ENCODE measurements around the gene FOXF1.

FOXF1 gene

GRCh38 chr16:86505185-86505898 is 5.0 kb upstream of the FOXF1 start:
- FAIRE-seq: no peak

- no peak for FAIRE-seq
Measured at GRCh38 chr16:86505899-86506864, 4.1 kb upstream of the FOXF1 start.

- no peak for FAIRE-seq
Measured at GRCh38 chr16:86507173-86508027, 2.9 kb upstream of the FOXF1 start.

GRCh38 chr16:86508028-86508946 is 2.0 kb upstream of the FOXF1 start:
- no peak for FAIRE-seq

GRCh38 chr16:86508947-86509758 is 1.2 kb upstream of the FOXF1 start:
- FAIRE-seq: no peak

- FAIRE-seq: no peak
Measured at GRCh38 chr16:86509759-86510464, 415 bp upstream of the FOXF1 start.

GRCh38 chr16:86511317-86512161 is 1.2 kb downstream of the FOXF1 start:
- no peak for FAIRE-seq

- FAIRE-seq: no peak
Measured at GRCh38 chr16:86512301-86512859, 2.1 kb downstream of the FOXF1 start.

- FAIRE-seq: no peak
Measured at GRCh38 chr16:86512860-86513470, 2.6 kb downstream of the FOXF1 start.

- no peak for FAIRE-seq
Measured at GRCh38 chr16:86513471-86514277, 3.3 kb downstream of the FOXF1 start.

- no peak for FAIRE-seq
Measured at GRCh38 chr16:86514481-86515376, 4.4 kb downstream of the FOXF1 start.

- FAIRE-seq: no peak
Measured at GRCh38 chr16:86515413-86515776, 5.1 kb downstream of the FOXF1 start.

- FAIRE-seq: no peak
Measured at GRCh38 chr16:86515777-86516622, 5.7 kb downstream of the FOXF1 start.

- no peak for FAIRE-seq
Measured at GRCh38 chr16:86516623-86517003, 6.3 kb downstream of the FOXF1 start.

- FAIRE-seq: no peak
Measured at GRCh38 chr16:86517033-86517432, 6.7 kb downstream of the FOXF1 start.
